HG03469 (cell line): ENCODE results near the gene HLA-DRA.
"Not testable (repeated sequence)": the region's sequence is repeated elsewhere in the genome, so short reads cannot be mapped to it uniquely, and the experiment has no call there.

Experiments used
- ATAC-seq: cut with Tn5 transposase; IDR thresholded peaks from one replicate; pipeline ENCODE4 v1.9.1; 2021; ENCODE audit warnings: mild to moderate bottlenecking, moderate library complexity, moderate number of reproducible peaks; ENCODE audit not compliant: unreplicated experiment

HLA-DRA gene

GRCh38 chr6:32430179-32430578 lies 9.5 kb upstream of the HLA-DRA start:
- no peak for ATAC-seq

GRCh38 chr6:32431142-32431541 lies 8.5 kb upstream of the HLA-DRA start:
- ATAC-seq: no peak

- ATAC-seq: no peak
Observed at GRCh38 chr6:32432050-32432450, 7.6 kb upstream of the HLA-DRA start.

GRCh38 chr6:32433950-32434349 lies 5.7 kb upstream of the HLA-DRA start:
- ATAC-seq: not testable (repeated sequence)

GRCh38 chr6:32436186-32436585 lies 3.5 kb upstream of the HLA-DRA start:
- ATAC-seq: no peak

GRCh38 chr6:32436995-32437836 lies 2.5 kb upstream of the HLA-DRA start:
- ATAC-seq: peak; percentile 57

- ATAC-seq: no peak
Observed at GRCh38 chr6:32439139-32439538, 548 bp upstream of the HLA-DRA start.

GRCh38 chr6:32442243-32442667 lies 2.6 kb downstream of the HLA-DRA start:
- no peak for ATAC-seq

- ATAC-seq: no peak
Observed at GRCh38 chr6:32442977-32443552, 3.4 kb downstream of the HLA-DRA start.

GRCh38 chr6:32444433-32444832 lies 4.7 kb downstream of the HLA-DRA start:
- ATAC-seq: no peak

GRCh38 chr6:32445321-32445854 lies 5.7 kb downstream of the HLA-DRA start:
- ATAC-seq: no peak

- no peak for ATAC-seq
Observed at GRCh38 chr6:32447932-32448331, 8.2 kb downstream of the HLA-DRA start.

GRCh38 chr6:32449088-32449736 lies 9.5 kb downstream of the HLA-DRA start:
- ATAC-seq: no peak

GRCh38 chr6:32457054-32457453 lies 17.4 kb downstream of the HLA-DRA start:
- no peak for ATAC-seq

- ATAC-seq: no peak
Observed at GRCh38 chr6:32459781-32460424, 20.2 kb downstream of the HLA-DRA start.

GRCh38 chr6:32460528-32460927 lies 20.8 kb downstream of the HLA-DRA start:
- no peak for ATAC-seq

- no peak for ATAC-seq
Observed at GRCh38 chr6:32461493-32461892, 21.8 kb downstream of the HLA-DRA start.

GRCh38 chr6:32462609-32463008 lies 22.9 kb downstream of the HLA-DRA start:
- ATAC-seq: no peak

GRCh38 chr6:32467743-32468503 lies 28.2 kb downstream of the HLA-DRA start:
- ATAC-seq: not testable (repeated sequence)

- no peak for ATAC-seq
Observed at GRCh38 chr6:32472781-32473375, 33.2 kb downstream of the HLA-DRA start.
